ENCODE results near the gene PI4K2B. TPM values are rescaled to one million over a fixed set of nuclear protein-coding genes. Genes with fewer than 3 reads are reported as not detected.

PI4K2B gene
- total and polyA plus RNA-seq, 2 of the 8 experiments (the other 6 are each of a cell fraction or from before 2014, with no cell fraction given), result 3.0 to 16.2 TPM

GRCh38 chr4:25238052-25238451 is 4.2 kb downstream of the PI4K2B start (continued):
- TF ChIP-seq CHD7 (IDR thresholded peaks at IDR 0.05; ENCODE audit: insufficient replicate concordance, low read length), result no peak
- TF ChIP-seq JUND (IDR thresholded peaks at IDR 0.05; ENCODE audit: low read length), result no peak
- TF ChIP-seq POU5F1 (IDR thresholded peaks at IDR 0.05; ENCODE audit: low read depth, low read length), result no peak
- no peak for TF ChIP-seq RAD21 (IDR thresholded peaks at IDR 0.05 in 1 of 2, conservative IDR thresholded peaks at IDR 0.05 in 1 of 2; ENCODE audit: low read depth in 2 of 2, low read length in 2 of 2)
- TF ChIP-seq CTBP2 (IDR thresholded peaks at IDR 0.05; ENCODE audit: borderline replicate concordance, insufficient read depth, insufficient read length, low read length), result no peak

All from H1 (cell line).